Measurements from ENCODE around the gene DISC1. TPM values are rescaled to one million over a fixed set of nuclear protein-coding genes. Genes with fewer than 3 reads are reported as not detected.
A peak's percentile ranks its signal among the peaks of the same experiment; 100 is the strongest.
"Not testable (repeated sequence)": the region's sequence is repeated elsewhere in the genome, so short reads cannot be mapped to it uniquely, and the experiment has no call there.

The DISC1 gene
- total RNA-seq, 1 donor from 2014 or later = 13.6 TPM

- H3K36me3 ChIP-seq = no peaks in the 10 kb centered on the region
- no peak overlapping the region for H3K4me3 ChIP-seq
- H3K4me1 ChIP-seq = no peaks in the 10 kb centered on the region
- ATAC-seq = peak; percentile 29 to 54
- no peak for DNase-seq
- peaks cover 15% of the 10 kb centered on the region for H3K9me3 ChIP-seq
- intact Hi-C loops (cut with DNase I) = no loop called here
- peak; percentile 3 for TF ChIP-seq CTCF (IDR thresholded peaks at IDR 0.05)
- no peaks in the 10 kb centered on the region for H3K27me3 ChIP-seq (ENCODE audit: low read depth)
- no peak overlapping the region for H3K27ac ChIP-seq
Observed at GRCh38 chr1:231757101-231757404, 130.5 kb downstream of the DISC1 start.

- intact Hi-C loops (cut with DNase I) = no loop called here
- ATAC-seq = no peak
Observed at GRCh38 chr1:231757759-231758158, 131.2 kb downstream of the DISC1 start.

GRCh38 chr1:231761252-231761651 lies 134.7 kb downstream of the DISC1 start:
- intact Hi-C loops (cut with DNase I) = no loop called here
- no peak for TF ChIP-seq CTCF (IDR thresholded peaks at IDR 0.05)
- Histone ChIP-seq H3K36me3 (no peaks in the 10 kb centered on the region), H3K4me1 (no peaks in the 10 kb centered on the region), H3K27me3 (ENCODE audit: low read depth) (no peaks in the 10 kb centered on the region), H3K27ac (no peak overlapping the region), H3K4me3 (no peak overlapping the region), H3K9me3 (no peaks in the 10 kb centered on the region)
- ATAC-seq (no peak), DNase-seq (no peak)

More at GRCh38 chr1:231757759-231758158, 131.2 kb downstream of the DISC1 start:
- Histone ChIP-seq H3K27me3 (ENCODE audit: low read depth) (no peaks in the 10 kb centered on the region), H3K27ac (no peak overlapping the region), H3K36me3 (no peaks in the 10 kb centered on the region), H3K4me1 (no peaks in the 10 kb centered on the region), H3K4me3 (no peak overlapping the region), H3K9me3 (peaks cover 14% of the 10 kb centered on the region)
- no peak for DNase-seq
- no peak for TF ChIP-seq CTCF (IDR thresholded peaks at IDR 0.05)

GRCh38 chr1:231761747-231762541 lies 135.4 kb downstream of the DISC1 start:
- H3K27me3 ChIP-seq (ENCODE audit: low read depth) = no peaks in the 10 kb centered on the region
- no peaks in the 10 kb centered on the region for H3K9me3 ChIP-seq
- H3K4me3 ChIP-seq = no peak overlapping the region
- H3K4me1 ChIP-seq = no peaks in the 10 kb centered on the region
- TF ChIP-seq CTCF (IDR thresholded peaks at IDR 0.05) = no peak
- no peak overlapping the region for H3K27ac ChIP-seq
- no peak for ATAC-seq
- DNase-seq = no peak
- intact Hi-C loops (cut with DNase I) = no loop called here
- no peaks in the 10 kb centered on the region for H3K36me3 ChIP-seq

- ATAC-seq (no peak), DNase-seq (no peak)
- intact Hi-C loops (cut with DNase I) = no loop called here
- Histone ChIP-seq H3K27me3 (ENCODE audit: low read depth) (no peaks in the 10 kb centered on the region), H3K27ac (no peak overlapping the region), H3K36me3 (peaks cover 4% of the 10 kb centered on the region), H3K4me3 (no peak overlapping the region), H3K4me1 (no peaks in the 10 kb centered on the region), H3K9me3 (no peaks in the 10 kb centered on the region)
- TF ChIP-seq CTCF (IDR thresholded peaks at IDR 0.05) = no peak
Observed at GRCh38 chr1:231763456-231763855, 136.9 kb downstream of the DISC1 start.

GRCh38 chr1:231765825-231766224 lies 139.2 kb downstream of the DISC1 start:
- intact Hi-C loops (cut with DNase I); H3K27me3 ChIP-seq (ENCODE audit: low read depth); H3K36me3 ChIP-seq; ATAC-seq; H3K27ac ChIP-seq; H3K4me1 ChIP-seq; H3K9me3 ChIP-seq; DNase-seq; H3K4me3 ChIP-seq: not testable (repeated sequence)

All from lower lobe of right lung (tissue), 2 donors.